H9 (cell line): ENCODE results near the gene LBX1. TPM values are rescaled to one million over a fixed set of nuclear protein-coding genes. Genes with fewer than 3 reads are reported as not detected.

Experiments used
- DNase-seq: peaks from one replicate; pipeline ENCODE4 v3.0.0-alpha.2; 2017
- H2AFZ ChIP-seq: one replicate; pipeline ENCODE4 v1.6.1; 2013; ENCODE audit warnings: mild to moderate bottlenecking, low read length, control low read depth, moderate library complexity
- H2AK5ac ChIP-seq: 2 replicates; pipeline ENCODE4 v1.6.1; 2013; ENCODE audit warnings: low read length, control low read depth, mixed read lengths; ENCODE audit not compliant: insufficient read length
- H2BK120ac ChIP-seq: one replicate; pipeline ENCODE4 v1.6.1; 2013; ENCODE audit warnings: low read depth, mild to moderate bottlenecking, low read length, control low read depth, inconsistent platforms; ENCODE audit not compliant: poor library complexity, severe bottlenecking
- H2BK12ac ChIP-seq: 2 replicates; pipeline ENCODE4 v1.6.1; 2013; ENCODE audit warnings: low read length, control low read depth, mixed read lengths, low read depth; ENCODE audit not compliant: insufficient read length
- H2BK15ac ChIP-seq: 2 replicates; pipeline ENCODE4 v1.6.1; 2013; ENCODE audit warnings: low read depth, low read length, control low read depth
- H2BK20ac ChIP-seq: one replicate; pipeline ENCODE4 v1.6.1; 2013; ENCODE audit warnings: low read depth, mild to moderate bottlenecking, low read length, control low read depth, inconsistent platforms; ENCODE audit not compliant: poor library complexity, severe bottlenecking
- H2BK5ac ChIP-seq: 2 replicates; pipeline ENCODE4 v1.6.1; 2013; ENCODE audit warnings: low read length, control low read depth, mixed read lengths; ENCODE audit not compliant: insufficient read length
- H3K14ac ChIP-seq: 2 replicates; pipeline ENCODE4 v1.6.1; 2013; ENCODE audit warnings: low read length, control low read depth; ENCODE audit not compliant: insufficient read depth
- H3K18ac ChIP-seq: 2 replicates; pipeline ENCODE4 v1.6.1; 2013; ENCODE audit warnings: low read depth, mild to moderate bottlenecking, mixed read lengths, low read length, control low read depth; ENCODE audit not compliant: insufficient read length
- H3K23ac ChIP-seq: 2 replicates; pipeline ENCODE4 v1.6.1; 2013; ENCODE audit warnings: low read length, control low read depth, mixed read lengths, low read depth; ENCODE audit not compliant: insufficient read length
- H3K23me2 ChIP-seq: 2 replicates; pipeline ENCODE4 v1.6.1; 2013; ENCODE audit warnings: low read depth, mild to moderate bottlenecking, mixed read lengths, low read length, control low read depth; ENCODE audit not compliant: insufficient read length, poor library complexity, severe bottlenecking
- H3K27ac ChIP-seq: 2 replicates; pipeline ENCODE4 v1.5.1; 2013; ENCODE audit warnings: low read length, control low read depth, mixed read lengths, low read depth; ENCODE audit not compliant: insufficient read length
- H3K27me3 ChIP-seq: 2 replicates; pipeline ENCODE4 v1.6.1; 2013; ENCODE audit warnings: low read length, control low read depth, inconsistent platforms; ENCODE audit not compliant: insufficient read depth
- H3K4ac ChIP-seq: 2 replicates; pipeline ENCODE4 v1.6.1; 2013; ENCODE audit warnings: low read depth, mild to moderate bottlenecking, control low read depth, inconsistent platforms, low read length, moderate library complexity
- H3K4me1 ChIP-seq: 2 replicates; pipeline ENCODE4 v1.6.1; 2013; ENCODE audit warnings: low read length, control low read depth, inconsistent platforms; ENCODE audit not compliant: insufficient read depth
- H3K4me2 ChIP-seq: 2 replicates; pipeline ENCODE4 v1.6.1; 2013; ENCODE audit warnings: low read length, control low read depth, mixed read lengths; ENCODE audit not compliant: insufficient read length, insufficient read depth
- H3K56ac ChIP-seq: 2 replicates; pipeline ENCODE4 v1.6.1; 2013; ENCODE audit warnings: low read depth, mild to moderate bottlenecking, mixed read lengths, low read length, control low read depth; ENCODE audit not compliant: insufficient read length
- H3K79me1 ChIP-seq: 2 replicates; pipeline ENCODE4 v1.6.1; 2013; ENCODE audit warnings: low read depth, mild to moderate bottlenecking, moderate library complexity, low read length, control low read depth, inconsistent platforms; ENCODE audit not compliant: insufficient read depth, poor library complexity, severe bottlenecking
- H3K79me2 ChIP-seq: 2 replicates; pipeline ENCODE4 v1.6.1; 2013; ENCODE audit warnings: low read length, control low read depth, inconsistent platforms; ENCODE audit not compliant: insufficient read depth
- H3K9ac ChIP-seq: 2 replicates; pipeline ENCODE4 v1.6.1; 2013; ENCODE audit warnings: low read length, control low read depth, mixed read lengths; ENCODE audit not compliant: insufficient read length; ENCODE audit errors: extremely low read depth
- H3K9me3 ChIP-seq: one replicate; pipeline ENCODE4 v1.6.1; 2013; ENCODE audit warnings: low read depth, low read length, inconsistent platforms; ENCODE audit not compliant: control insufficient read depth
- H3T11ph ChIP-seq: one replicate; pipeline ENCODE4 v1.6.1; 2013; ENCODE audit warnings: mild to moderate bottlenecking, low read length, control low read depth, inconsistent platforms
- H4K20me1 ChIP-seq: one replicate; pipeline ENCODE4 v1.6.1; 2013; ENCODE audit not compliant: control insufficient read depth, insufficient read length, insufficient read depth
- H4K5ac ChIP-seq: 2 replicates; pipeline ENCODE4 v1.6.1; 2013; ENCODE audit warnings: low read depth, mild to moderate bottlenecking, mixed read lengths, low read length, control low read depth; ENCODE audit not compliant: insufficient read length
- H4K8ac ChIP-seq: replicated peaks from 2 replicates; pipeline ENCODE4 v1.6.1; 2013; ENCODE audit warnings: low read length, control low read depth, mixed read lengths, low read depth; ENCODE audit not compliant: insufficient read length
- H4K91ac ChIP-seq: 2 replicates; pipeline ENCODE4 v1.6.1; 2013; ENCODE audit warnings: low read depth, mild to moderate bottlenecking, moderate library complexity, mixed read lengths, low read length, control low read depth; ENCODE audit not compliant: insufficient read length
- H3K27ac Mint-ChIP-seq, 3 experiments: 2 replicates in 2 of 3; 3 replicates in 1 of 3; pipeline ENCODE4 v1.8.0; 2020 to 2021; ENCODE audit warnings: mixed read lengths in 3 of 3, mild to moderate bottlenecking in 1 of 3, moderate library complexity in 1 of 3
- H3K27me3 Mint-ChIP-seq: 2 replicates; pipeline ENCODE4 v1.8.0; 2021; ENCODE audit warnings: low read depth, mild to moderate bottlenecking, moderate library complexity, mixed read lengths
- H3K36me3 Mint-ChIP-seq, 3 experiments: 2 replicates in 2 of 3; 3 replicates in 1 of 3; pipeline ENCODE4 v1.8.0; 2020 to 2021; ENCODE audit warnings: low read depth in 3 of 3, mixed read lengths in 3 of 3; ENCODE audit not compliant: insufficient read depth in 1 of 3
- H3K4me1 Mint-ChIP-seq, 2 experiments: 2 replicates each; pipeline ENCODE4 v1.8.0; 2020; ENCODE audit warnings: mixed read lengths in 2 of 2
- H3K4me3 Mint-ChIP-seq, 2 experiments: 2 replicates in 1 of 2; 3 replicates in 1 of 2; pipeline ENCODE4 v1.8.0; 2020 to 2021; ENCODE audit warnings: mild to moderate bottlenecking in 2 of 2, mixed read lengths in 2 of 2, moderate library complexity in 1 of 2
- H3K9me3 Mint-ChIP-seq, 2 experiments: 2 replicates in 1 of 2; 3 replicates in 1 of 2; pipeline ENCODE4 v1.8.0; 2020; ENCODE audit warnings: mild to moderate bottlenecking in 2 of 2, mixed read lengths in 2 of 2, moderate library complexity in 1 of 2
- WGBS: extraction: QIAGEN DNeasy Blood & Tissue Kit; methylation state at CpG from one replicate; pipeline ENCODE4 v1.1.7; 2013; ENCODE audit warnings: missing lambda C conversion rate, low lambda C conversion rate, mixed read lengths; ENCODE audit not compliant: insufficient read length; ENCODE audit errors: extremely low coverage; 5-methylcytosine and 5-hydroxymethylcytosine counted together
- total RNA-seq: library from RNA; stranded (reverse); gene quantifications from 2 replicates; pipeline ENCODE4 v1.2.1, GENCODE V29; 2021
- TF ChIP-seq, protein P1 (sequence below): fragments of 200-600 bp; sonication (generic); conservative IDR thresholded peaks from 3 replicates; pipeline ENCODE4 v1.8.0; 2021; ENCODE audit warnings: antibody characterized with exemption, mild to moderate bottlenecking

The LBX1 gene
- total RNA-seq, 1 experiment from 2014 or later = not detected

DNA sequence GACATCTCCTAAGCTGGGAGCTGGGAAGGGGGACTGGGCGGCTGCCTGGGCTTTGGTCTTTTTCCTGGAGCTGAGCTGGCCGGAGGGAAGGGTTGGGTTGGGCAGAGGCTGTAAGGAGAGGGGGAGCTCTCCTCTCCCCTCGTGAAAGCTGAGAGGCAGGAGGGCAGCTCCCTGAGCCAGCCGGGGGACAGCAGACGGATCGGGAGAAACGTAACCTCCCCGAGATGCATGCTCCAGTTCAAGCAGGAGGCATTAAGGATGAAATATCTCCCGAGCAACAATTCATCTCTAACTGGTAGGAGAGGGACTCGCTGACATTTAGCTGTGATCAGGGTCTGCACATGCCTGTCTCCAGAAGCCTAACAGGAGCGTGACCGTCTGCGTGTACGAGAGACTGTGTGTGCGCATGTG, 19.9 kb upstream of the LBX1 start:
- H2BK15ac ChIP-seq = no peak overlapping the region
- WGBS = no CpG with 5 or more reads among the region's 15 CpGs
- H3K4me1 ChIP-seq = no peaks in the 10 kb centered on the region; the same call in 1 of the 2 replicates
- H3K4ac ChIP-seq = no peak overlapping the region
- H2BK5ac ChIP-seq = no peak overlapping the region
- no peak overlapping the region for H3K56ac ChIP-seq
- H4K91ac ChIP-seq = no peak overlapping the region
- Mint-ChIP-seq H3K27me3 (peaks cover 92% of the 10 kb centered on the region), H3K4me3 (no peak overlapping the region), H3K4me1 (peaks cover 2 to 11% of the 10 kb centered on the region in 2 experiments), H3K27ac (no peak overlapping the region; a peak in 1 of 7 replicates), H3K36me3 (no peaks in the 10 kb centered on the region), H3K9me3 (no peaks in the 10 kb centered on the region)
- no peaks in the 10 kb centered on the region; the same call in 1 of the 2 replicates for H3K27me3 ChIP-seq
- no peaks in the 10 kb centered on the region for H3K79me1 ChIP-seq
- TF ChIP-seq, protein P1, sequence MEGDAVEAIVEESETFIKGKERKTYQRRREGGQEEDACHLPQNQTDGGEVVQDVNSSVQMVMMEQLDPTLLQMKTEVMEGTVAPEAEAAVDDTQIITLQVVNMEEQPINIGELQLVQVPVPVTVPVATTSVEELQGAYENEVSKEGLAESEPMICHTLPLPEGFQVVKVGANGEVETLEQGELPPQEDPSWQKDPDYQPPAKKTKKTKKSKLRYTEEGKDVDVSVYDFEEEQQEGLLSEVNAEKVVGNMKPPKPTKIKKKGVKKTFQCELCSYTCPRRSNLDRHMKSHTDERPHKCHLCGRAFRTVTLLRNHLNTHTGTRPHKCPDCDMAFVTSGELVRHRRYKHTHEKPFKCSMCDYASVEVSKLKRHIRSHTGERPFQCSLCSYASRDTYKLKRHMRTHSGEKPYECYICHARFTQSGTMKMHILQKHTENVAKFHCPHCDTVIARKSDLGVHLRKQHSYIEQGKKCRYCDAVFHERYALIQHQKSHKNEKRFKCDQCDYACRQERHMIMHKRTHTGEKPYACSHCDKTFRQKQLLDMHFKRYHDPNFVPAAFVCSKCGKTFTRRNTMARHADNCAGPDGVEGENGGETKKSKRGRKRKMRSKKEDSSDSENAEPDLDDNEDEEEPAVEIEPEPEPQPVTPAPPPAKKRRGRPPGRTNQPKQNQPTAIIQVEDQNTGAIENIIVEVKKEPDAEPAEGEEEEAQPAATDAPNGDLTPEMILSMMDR = no peak
- H3K79me2 ChIP-seq = no peaks in the 10 kb centered on the region
- H3K23me2 ChIP-seq = no peaks in the 10 kb centered on the region
- no peak overlapping the region for H2AFZ ChIP-seq
- no peak overlapping the region for H3K27ac ChIP-seq
- H3K14ac ChIP-seq = no peak overlapping the region
- no peak overlapping the region for H2BK12ac ChIP-seq
- H3K23ac ChIP-seq = no peak overlapping the region
- no peak overlapping the region for H2BK120ac ChIP-seq
- H2BK20ac ChIP-seq = no peak overlapping the region
- H4K8ac ChIP-seq = no peak overlapping the region
- H3T11ph ChIP-seq = no peak overlapping the region
- no peak overlapping the region for H3K18ac ChIP-seq
- no peak overlapping the region for H2AK5ac ChIP-seq
- H4K5ac ChIP-seq = no peak overlapping the region
- H3K4me2 ChIP-seq = no peak overlapping the region
- DNase-seq = no peak
- H3K9me3 ChIP-seq = no peaks in the 10 kb centered on the region
- no peaks in the 10 kb centered on the region for H4K20me1 ChIP-seq
- H3K9ac ChIP-seq = no peak overlapping the region
